ENCODE results near the gene POLR3H.

GRCh38 chr22:41478891-41479521 is 65.3 kb downstream of the POLR3H start:
- TF ChIP-seq POLR2AphosphoS5 (IDR thresholded peaks at IDR 0.05) = peak in 2 of 3 donors; percentile 17 to 56
- no peak for TF ChIP-seq CTCF (IDR thresholded peaks at IDR 0.05)
- TF ChIP-seq POLR2A (IDR thresholded peaks at IDR 0.05) = no peak
